H1 (cell line): ENCODE measurements around the gene GMIP. TPM values are rescaled to one million over a fixed set of nuclear protein-coding genes. Genes with fewer than 3 reads are reported as not detected.

Source experiments
- CTCF ChIA-PET: fragments of 300-600 bp; sonication (Branson Sonifier 250); formaldehyde crosslinking; loops from one replicate; lab custom pipeline; 2021; ENCODE audit not compliant: partially characterized antibody; lab: Charles Lee
- POLR2A ChIA-PET: fragments of 300-600 bp; sonication (Branson Sonifier 250); formaldehyde crosslinking; loops from one replicate; lab custom pipeline; 2021; ENCODE audit warnings: inconsistent platforms; ENCODE audit not compliant: partially characterized antibody; lab: Charles Lee
- DNase-seq, 2 experiments: peaks; one replicate each; pipeline versions ENCODE4 v3.0.0 to v3.0.0-alpha.2; 2010 to 2022; ENCODE audit warnings: low spot score in 2 of 2, low read depth in 1 of 2, mixed read lengths in 1 of 2
- FAIRE-seq: peaks from 2 replicates; lab custom pipeline; 2011; peaks lifted over from hg19 to GRCh38; lab: Jason Lieb, UNC
- H2AFZ ChIP-seq: 2 replicates; pipeline ENCODE4 v1.8.1; 2012; ENCODE audit warnings: low read length, inconsistent platforms
- H2AK5ac ChIP-seq: 2 replicates; pipeline ENCODE4 v1.6.1; 2013; ENCODE audit warnings: low read depth, low read length
- H2BK120ac ChIP-seq: replicated peaks from 2 replicates; pipeline ENCODE3; 2013; ENCODE audit warnings: low read depth, low read length, inconsistent platforms
- H2BK12ac ChIP-seq: 2 replicates; pipeline ENCODE4 v1.6.1; 2013; ENCODE audit warnings: low read depth, low read length
- H2BK15ac ChIP-seq: 2 replicates; pipeline ENCODE4 v1.6.1; 2013; ENCODE audit warnings: low read length
- H2BK20ac ChIP-seq: 2 replicates; pipeline ENCODE4 v1.6.1; 2013; ENCODE audit warnings: low read length
- H2BK5ac ChIP-seq: 2 replicates; pipeline ENCODE4 v1.6.1; 2013; ENCODE audit warnings: low read depth, low read length
- H3K14ac ChIP-seq: 2 replicates; pipeline ENCODE4 v1.6.1; 2013; ENCODE audit warnings: inconsistent platforms; ENCODE audit not compliant: insufficient read length
- H3K18ac ChIP-seq: 2 replicates; pipeline ENCODE4 v1.6.1; 2013; ENCODE audit warnings: low read length; ENCODE audit errors: extremely low read depth
- H3K23ac ChIP-seq: 2 replicates; pipeline ENCODE4 v1.6.1; 2013; ENCODE audit warnings: inconsistent platforms; ENCODE audit not compliant: insufficient read length
- H3K23me2 ChIP-seq: 2 replicates; pipeline ENCODE4 v1.6.1; 2013; ENCODE audit warnings: low read depth, low read length
- H3K27ac ChIP-seq: 2 replicates; pipeline ENCODE4 v1.6.1; 2011; ENCODE audit warnings: low read depth, low read length, inconsistent platforms
- H3K27me3 ChIP-seq, 4 experiments: replicated peaks in 1 of 4; 1 replicate in 1 of 4; 2 replicates in 3 of 4; pipeline versions ENCODE4 v1.6.1 to v1.8.1; 2011 to 2013; ENCODE audit warnings: low read length in 3 of 4, mild to moderate bottlenecking in 3 of 4, inconsistent platforms in 2 of 4, mixed read lengths in 2 of 4, moderate library complexity in 1 of 4; ENCODE audit not compliant: control insufficient read depth in 3 of 4, insufficient read depth in 3 of 4; ENCODE audit errors: extremely low read depth in 1 of 4
- H3K36me3 ChIP-seq, 4 experiments: 2 replicates each; pipeline versions ENCODE4 v1.6.1 to v1.8.1; 2011 to 2013; ENCODE audit warnings: mild to moderate bottlenecking in 4 of 4, low read length in 3 of 4, moderate library complexity in 2 of 4, control low read depth in 1 of 4, inconsistent platforms in 1 of 4; ENCODE audit not compliant: insufficient read depth in 4 of 4, control insufficient read depth in 2 of 4
- H3K4ac ChIP-seq: replicated peaks from 2 replicates; pipeline ENCODE3; 2013; ENCODE audit warnings: low read length, low read depth, mixed read lengths, inconsistent platforms; ENCODE audit not compliant: insufficient read length
- H3K4me1 ChIP-seq, 4 experiments: replicated peaks in 1 of 4; 1 replicate in 1 of 4; 2 replicates in 3 of 4; pipeline versions ENCODE4 v1.6.1 to v1.8.1; 2011 to 2013; ENCODE audit warnings: low read length in 3 of 4, inconsistent platforms in 2 of 4, mixed read lengths in 1 of 4; ENCODE audit not compliant: insufficient read depth in 4 of 4, control insufficient read depth in 3 of 4
- H3K4me2 ChIP-seq, 2 experiments: 2 replicates each; pipeline versions ENCODE4 v1.6.1 to v1.8.1; 2011 to 2013; ENCODE audit warnings: low read depth in 2 of 2, low read length in 2 of 2, control low read depth in 1 of 2, inconsistent platforms in 1 of 2, mild to moderate bottlenecking in 1 of 2; ENCODE audit not compliant: insufficient read depth in 1 of 2
- H3K4me3 ChIP-seq, 4 experiments: fragments of 200-600, 300-600 bp in 1 of 4; sonication (generic), shearing (Covaris generic), sonication (Bioruptor Twin) in 1 of 4; 2 replicates each; pipeline versions ENCODE4 v1.5.1 to v1.8.1; 2011 to 2016; ENCODE audit warnings: low read length in 4 of 4, low read depth in 3 of 4, control low read depth in 2 of 4, inconsistent platforms in 2 of 4, mild to moderate bottlenecking in 2 of 4, mixed read lengths in 1 of 4, moderate library complexity in 1 of 4; ENCODE audit not compliant: insufficient read depth in 2 of 4; ENCODE audit errors: extremely low read depth in 1 of 4
- H3K56ac ChIP-seq: replicated peaks from 2 replicates; pipeline ENCODE3; 2013; ENCODE audit warnings: low read depth, mild to moderate bottlenecking, mixed read lengths, low read length, inconsistent platforms; ENCODE audit not compliant: insufficient read length
- H3K79me1 ChIP-seq: 2 replicates; pipeline ENCODE4 v1.6.1; 2013; ENCODE audit warnings: low read depth, low read length, control low read depth
- H3K79me2 ChIP-seq, 2 experiments: 2 replicates each; pipeline versions ENCODE4 v1.6.1 to v1.8.1; 2012 to 2013; ENCODE audit warnings: low read length in 2 of 2, mild to moderate bottlenecking in 2 of 2, inconsistent platforms in 1 of 2; ENCODE audit not compliant: insufficient read depth in 2 of 2, control insufficient read depth in 1 of 2
- H3K9ac ChIP-seq, 4 experiments: replicated peaks in 1 of 4; 1 replicate in 1 of 4; 2 replicates in 3 of 4; pipeline versions ENCODE4 v1.6.1 to v1.8.1; 2011 to 2013; ENCODE audit warnings: low read depth in 3 of 4, low read length in 3 of 4, control low read depth in 2 of 4, mild to moderate bottlenecking in 2 of 4, moderate library complexity in 2 of 4, inconsistent platforms in 1 of 4; ENCODE audit errors: extremely low read depth in 1 of 4
- H3K9me3 ChIP-seq, 2 experiments: 2 replicates each; pipeline versions ENCODE4 v1.6.1 to v1.8.1; 2012 to 2013; ENCODE audit warnings: mild to moderate bottlenecking in 2 of 2, moderate library complexity in 2 of 2, control low read depth in 1 of 2, inconsistent platforms in 1 of 2, low read depth in 1 of 2, low read length in 1 of 2, mixed read lengths in 1 of 2; ENCODE audit not compliant: insufficient read depth in 2 of 2
- H4K20me1 ChIP-seq, 2 experiments: replicated peaks in 1 of 2; 2 replicates each; pipeline versions ENCODE3 to v1.8.1; 2011 to 2013; ENCODE audit warnings: inconsistent platforms in 2 of 2, low read length in 2 of 2, mild to moderate bottlenecking in 1 of 2; ENCODE audit not compliant: insufficient read depth in 2 of 2, control insufficient read depth in 1 of 2
- H4K5ac ChIP-seq: 2 replicates; pipeline ENCODE4 v1.6.1; 2013; ENCODE audit warnings: low read length, low read depth, mixed read lengths, inconsistent platforms; ENCODE audit not compliant: insufficient read length
- H4K8ac ChIP-seq: 2 replicates; pipeline ENCODE4 v1.8.0; 2013; ENCODE audit warnings: mild to moderate bottlenecking, moderate library complexity, low read length, inconsistent platforms; ENCODE audit not compliant: insufficient read depth; ENCODE audit errors: extremely low read depth
- H4K91ac ChIP-seq: replicated peaks from 2 replicates; pipeline ENCODE3; 2013; ENCODE audit warnings: low read length, mixed read lengths, inconsistent platforms; ENCODE audit not compliant: insufficient read length
- MAFK ChIP-seq: IDR thresholded peaks from 2 replicates; pipeline ENCODE4 v1.6.1; 2012; ENCODE audit warnings: low read depth, mild to moderate bottlenecking, improper control_type of control experiment, low read length
- WGBS, 2 experiments: shearing (Covaris generic) in 1 of 2; methylation state at CpG; one replicate each; pipeline versions ENCODE4 v1.1.6 to v1.1.7; 2013 to 2015; ENCODE audit warnings: low lambda C conversion rate in 2 of 2, mixed read lengths in 2 of 2, inconsistent platforms in 1 of 2, low coverage in 1 of 2, missing lambda C conversion rate in 1 of 2; ENCODE audit not compliant: insufficient replicate concordance in 2 of 2, insufficient coverage in 1 of 2, insufficient read length in 1 of 2; ENCODE audit errors: extremely low coverage in 1 of 2, missing lambda C conversion rate in 1 of 2; 5-methylcytosine and 5-hydroxymethylcytosine counted together
- polyA plus RNA-seq, 7 experiments: library from polyadenylated mRNA; depleted of rRNA in 3 of 7; stranded (reverse) in 5 of 7; unstranded in 2 of 7; fragments of >200 nt in 5 of 7; fragments of 200-250 nt in 2 of 7; gene quantifications; 1 replicate in 5 of 7; 2 replicates in 1 of 7; 4 replicates in 1 of 7; pipeline versions ENCODE4 v1.2.1 to v1.2.3, GENCODE V29; 2011 to 2013; ENCODE audit warnings: missing spikeins in 2 of 7, mixed read lengths in 2 of 7
- total RNA-seq: library from RNA; stranded (reverse); fragmentation: NEBNext Ultra II Directional; extraction: Animal tissue kit (Norgen Biotek cat#: 25700); gene quantifications from 2 replicates; pipeline ENCODE4 v1.2.1, GENCODE V29; 2021

Gene GMIP
- total and polyA plus RNA-seq, 2 of the 8 experiments (the other 6 are each of a cell fraction or from before 2014, with no cell fraction given), result 5.7 to 18.1 TPM

- no peak within 1 kb of the TSS for H2BK120ac ChIP-seq
- H3K9me3 ChIP-seq, result no peaks in the 10 kb centered on the region
- peaks cover 7% of the 10 kb centered on the region for H3K23me2 ChIP-seq
- WGBS, 2 experiments, result 4% methylated on average over 36 of the region's 36 CpGs; no CpG with 5 or more reads in 1 of the 2 experiments
- FAIRE-seq, result peak; percentile 7
- H3K4me1 ChIP-seq, result peaks cover 0 to 6% (median 2%) of the 10 kb centered on the region in 4 experiments; a peak in 5 of 7 replicates
- H3K14ac ChIP-seq, result no peak within 1 kb of the TSS
- peak within 1 kb of the TSS; percentile 96 for H2BK12ac ChIP-seq
- ChIA-PET POLR2A (interaction anchor here (0.6 to 3.9 kb wide), 24 partner anchors 9 to 906 kb away, joined by 3 to 18 read pairs (median 4); partner anchors contain the start of genes LPAR2, ZNF253, ZNF486 and ZNF506), CTCF (no interaction called here)
- peak within 1 kb of the TSS; percentile 92 for H3K56ac ChIP-seq
- peaks cover 0 to 5% of the 10 kb centered on the region in 2 experiments for H4K20me1 ChIP-seq
- peak within 1 kb of the TSS; percentile 75 to 81 for H3K4me2 ChIP-seq
- H3K79me2 ChIP-seq, result peaks cover 2 to 40% of the 10 kb centered on the region in 2 experiments
- peaks cover 0 to 9% (median 3%) of the 10 kb centered on the region in 4 experiments; a peak in 2 of 8 replicates for H3K36me3 ChIP-seq
- H2BK5ac ChIP-seq, result peak within 1 kb of the TSS; percentile 90
- H3K27me3 ChIP-seq, result no peaks in the 10 kb centered on the region
- H3K23ac ChIP-seq, result no peak within 1 kb of the TSS
- H2BK20ac ChIP-seq, result peak within 1 kb of the TSS; percentile 90; the same call in 1 of the 2 replicates
- peak within 1 kb of the TSS; percentile 53 for H3K4ac ChIP-seq
- peak within 1 kb of the TSS; percentile 37; the same call in 1 of the 2 replicates for H2AFZ ChIP-seq
- peak within 1 kb of the TSS; percentile 81 for H4K8ac ChIP-seq
- peak within 1 kb of the TSS; percentile 85 to 96 (median 90) for H3K4me3 ChIP-seq
- peak within 1 kb of the TSS; percentile 65 for H4K5ac ChIP-seq
- no peaks in the 10 kb centered on the region for H3K79me1 ChIP-seq
- peak within 1 kb of the TSS; percentile 74 to 93 (median 86) for H3K9ac ChIP-seq
- peak; percentile 94 to 96 for DNase-seq
- peak within 1 kb of the TSS; percentile 87 for H3K27ac ChIP-seq
- no peak within 1 kb of the TSS for H2BK15ac ChIP-seq
- peak within 1 kb of the TSS; percentile 96 for H3K18ac ChIP-seq
- H4K91ac ChIP-seq, result peak within 1 kb of the TSS; percentile 65
- no peak within 1 kb of the TSS for H2AK5ac ChIP-seq
- TF ChIP-seq MAFK, result no peak
Observed at GRCh38 chr19:19668230-19669012, 25.0 kb upstream of the GMIP start, which contains the start of gene ZNF101. Gene ZNF101, plus strand, starts transcription at chr19:19668839. Its CDS starts 125 bp downstream, at chr19:19668964.
